Calu3 (cell line): ENCODE measurements around the gene MAPKAPK3. TPM values are rescaled to one million over a fixed set of nuclear protein-coding genes. Genes with fewer than 3 reads are reported as not detected.

Experiments used
- BruUV-seq: library from RNA; stranded (reverse); fragments of 400-500 nt; replicated peaks from 2 replicates; lab custom pipeline; 2021; lab: Mats Ljungman, UMichigan
- CTCF ChIA-PET: fragments of 300-600 bp; sonication (Branson Sonifier 250); formaldehyde crosslinking; loops from one replicate; lab custom pipeline; 2022; ENCODE audit warnings: antibody characterized with exemption; lab: Charles Lee
- DNase-seq: peaks from one replicate; pipeline ENCODE4 v3.0.0; 2022
- H3K27ac Mint-ChIP-seq: one replicate; pipeline ENCODE4 v1.8.0; 2022; ENCODE audit warnings: mixed read lengths; ENCODE audit not compliant: unreplicated experiment
- H3K27me3 Mint-ChIP-seq: one replicate; pipeline ENCODE4 v1.8.0; 2022; ENCODE audit warnings: mixed read lengths; ENCODE audit not compliant: unreplicated experiment
- H3K36me3 Mint-ChIP-seq: one replicate; pipeline ENCODE4 v1.8.0; 2022; ENCODE audit warnings: mild to moderate bottlenecking, moderate library complexity, mixed read lengths; ENCODE audit not compliant: insufficient read depth, unreplicated experiment
- H3K4me1 Mint-ChIP-seq: one replicate; pipeline ENCODE4 v1.8.0; 2022; ENCODE audit warnings: mild to moderate bottlenecking, low read depth, mixed read lengths; ENCODE audit not compliant: unreplicated experiment
- H3K4me3 Mint-ChIP-seq: one replicate; pipeline ENCODE4 v1.8.0; 2022; ENCODE audit warnings: mild to moderate bottlenecking, low read depth, moderate library complexity, mixed read lengths; ENCODE audit not compliant: unreplicated experiment
- H3K9me3 Mint-ChIP-seq: one replicate; pipeline ENCODE4 v1.8.0; 2022; ENCODE audit warnings: low read depth, mixed read lengths; ENCODE audit not compliant: unreplicated experiment
- CTCF ChIP-seq: fragments of 200-600 bp; IDR thresholded peaks from one replicate; pipeline ENCODE4 v1.8.0; 2022; ENCODE audit warnings: antibody characterized with exemption; ENCODE audit not compliant: unreplicated experiment
- intact Hi-C: fragments of 100-400 bp; cut with micrococcal nuclease; formaldehyde crosslinking; loops from one replicate; pipeline ENCODE4 v1.10.0; 2022; ENCODE audit not compliant: unreplicated experiment
- total RNA-seq: library from RNA; stranded (reverse); gene quantifications from 2 replicates; pipeline ENCODE4 v1.2.3, GENCODE V29; 2022

Gene MAPKAPK3
- total RNA-seq, 1 experiment from 2014 or later: 40.6 TPM

- Mint-ChIP-seq H3K27ac (no peak overlapping the region), H3K4me3 (peak overlapping the region; percentile 74), H3K36me3 (peaks cover 21% of the 10 kb centered on the region), H3K9me3 (no peaks in the 10 kb centered on the region), H3K4me1 (peaks cover 26% of the 10 kb centered on the region), H3K27me3 (peaks cover 13% of the 10 kb centered on the region)
- CTCF ChIA-PET: interaction anchor here (1.2 to 1.6 kb wide), 3 partner anchors 9 to 41 kb away, joined by 3 to 16 read pairs (median 14); partner anchors contain the start of gene HEMK1
- TF ChIP-seq CTCF: no peak
- no peak for DNase-seq
- intact Hi-C loops: loop anchor here (5.0 kb wide), 1 partner anchor 264 kb away; the partner anchor contains the start of gene ZMYND10
- BruUV-seq: TSS peak; percentile 59
Measured at GRCh38 chr3:50610992-50611463, 5.9 kb upstream of the MAPKAPK3 start.

GRCh38 chr3:50611464-50612233 lies 5.3 kb upstream of the MAPKAPK3 start, which contains the start of gene CISH:
TSS of gene CISH (minus strand) at chr3:50611774. CDS start at chr3:50611650, 124 bp downstream.
- CTCF ChIA-PET: interaction anchor here (0.6 to 1.6 kb wide), 10 partner anchors 10 to 364 kb away, joined by 3 to 16 read pairs (median 3); partner anchors contain the start of gene HEMK1
- peak within 1 kb of the TSS; percentile 74 for H3K4me3 Mint-ChIP-seq
- H3K4me1 Mint-ChIP-seq: peaks cover 28% of the 10 kb centered on the region
- peak; percentile 28 for TF ChIP-seq CTCF
- H3K9me3 Mint-ChIP-seq: no peaks in the 10 kb centered on the region
- peaks cover 13% of the 10 kb centered on the region for H3K27me3 Mint-ChIP-seq
- DNase-seq: peak; percentile 89
- peaks cover 27% of the 10 kb centered on the region for H3K36me3 Mint-ChIP-seq
- intact Hi-C loops: loop anchor here (5.0 kb wide), 1 partner anchor 264 kb away; the partner anchor contains the start of gene ZMYND10
- peak within 1 kb of the TSS; percentile 24 for H3K27ac Mint-ChIP-seq
- BruUV-seq: no TSS peak

- BruUV-seq: no TSS peak
- Mint-ChIP-seq H3K27ac (peak overlapping the region; percentile 24), H3K4me1 (peaks cover 29% of the 10 kb centered on the region), H3K4me3 (peak overlapping the region; percentile 74), H3K9me3 (no peaks in the 10 kb centered on the region), H3K36me3 (peaks cover 34% of the 10 kb centered on the region), H3K27me3 (peaks cover 13% of the 10 kb centered on the region)
- DNase-seq: no peak
- no peak for TF ChIP-seq CTCF
- CTCF ChIA-PET: interaction anchor here (0.7 to 1.6 kb wide), 8 partner anchors 10 to 364 kb away, joined by 3 to 16 read pairs (median 3); partner anchors contain the start of gene HEMK1
- intact Hi-C loops: loop anchor here (5.0 kb wide), 1 partner anchor 265 kb away; the partner anchor contains the start of gene ZMYND10
Measured at GRCh38 chr3:50612234-50612882, 4.6 kb upstream of the MAPKAPK3 start.
